ENCODE measurements around the gene GRIN1.

- no peak for TF ChIP-seq EZH2 (IDR thresholded peaks at IDR 0.05; ENCODE audit: borderline replicate concordance, low read depth, low read length, poor library complexity, severe bottlenecking)
- TF ChIP-seq, protein P1, sequence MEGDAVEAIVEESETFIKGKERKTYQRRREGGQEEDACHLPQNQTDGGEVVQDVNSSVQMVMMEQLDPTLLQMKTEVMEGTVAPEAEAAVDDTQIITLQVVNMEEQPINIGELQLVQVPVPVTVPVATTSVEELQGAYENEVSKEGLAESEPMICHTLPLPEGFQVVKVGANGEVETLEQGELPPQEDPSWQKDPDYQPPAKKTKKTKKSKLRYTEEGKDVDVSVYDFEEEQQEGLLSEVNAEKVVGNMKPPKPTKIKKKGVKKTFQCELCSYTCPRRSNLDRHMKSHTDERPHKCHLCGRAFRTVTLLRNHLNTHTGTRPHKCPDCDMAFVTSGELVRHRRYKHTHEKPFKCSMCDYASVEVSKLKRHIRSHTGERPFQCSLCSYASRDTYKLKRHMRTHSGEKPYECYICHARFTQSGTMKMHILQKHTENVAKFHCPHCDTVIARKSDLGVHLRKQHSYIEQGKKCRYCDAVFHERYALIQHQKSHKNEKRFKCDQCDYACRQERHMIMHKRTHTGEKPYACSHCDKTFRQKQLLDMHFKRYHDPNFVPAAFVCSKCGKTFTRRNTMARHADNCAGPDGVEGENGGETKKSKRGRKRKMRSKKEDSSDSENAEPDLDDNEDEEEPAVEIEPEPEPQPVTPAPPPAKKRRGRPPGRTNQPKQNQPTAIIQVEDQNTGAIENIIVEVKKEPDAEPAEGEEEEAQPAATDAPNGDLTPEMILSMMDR (conservative IDR thresholded peaks at IDR 0.05; ENCODE audit: low read depth, low read length), result no peak
Observed at GRCh38 chr9:137195525-137196220, 56.7 kb downstream of the GRIN1 start.

Data from A673 (cell line).